Left lung (tissue), 10 donors: Measurements from ENCODE around the gene CACNA1C. TPM values are rescaled to one million over a fixed set of nuclear protein-coding genes. Genes with fewer than 3 reads are reported as not detected.

Experiments used
- ATAC-seq: fragments of 200-7000 bp; cut with Tn5 transposase; one replicate; pipeline ENCODE4 v1.9.1; 2020; ENCODE audit warnings: moderate library complexity
- DNase-seq, 4 donors: peaks; one replicate each; pipeline ENCODE4 v3.0.0-alpha.2; 2013 to 2020
- H3K27ac ChIP-seq, 2 donors: fragments of 200-600 bp; sonication (generic) in 1 of 2; one replicate each; pipeline versions ENCODE4 v1.5.0 to v1.8.0; 2020 to 2021
- H3K27me3 ChIP-seq, 2 donors: fragments of 200-600 bp; sonication (generic) in 1 of 2; one replicate each; pipeline versions ENCODE4 v1.5.0 to v1.8.0; 2020 to 2021
- H3K36me3 ChIP-seq, 2 donors: fragments of 200-600 bp; sonication (generic) in 1 of 2; one replicate each; pipeline versions ENCODE4 v1.5.0 to v1.8.0; 2020 to 2021
- H3K4me1 ChIP-seq, 2 donors: fragments of 200-600 bp; one replicate each; pipeline ENCODE4 v1.8.0; 2021
- H3K4me3 ChIP-seq, 2 donors: fragments of 200-600 bp; sonication (generic) in 1 of 2; one replicate each; pipeline versions ENCODE4 v1.5.0 to v1.8.0; 2020 to 2021; ENCODE audit warnings: mild to moderate bottlenecking in 1 of 2
- H3K9me3 ChIP-seq, 2 donors: fragments of 200-600 bp; sonication (generic) in 1 of 2; one replicate each; pipeline versions ENCODE4 v1.5.0 to v1.8.0; 2020 to 2021
- CTCF ChIP-seq, 2 donors: fragments of 200-600 bp; sonication (generic) in 1 of 2; IDR thresholded peaks; one replicate each; pipeline versions ENCODE4 v1.5.0 to v1.8.0; 2021; ENCODE audit warnings: antibody characterized with exemption in 2 of 2
- intact Hi-C, 2 donors: fragments of 100-400 bp; cut with DNase I; formaldehyde crosslinking; loops; one replicate each; pipeline versions ENCODE4 v1.11.2 to v1.14.2; 2022
- polyA plus RNA-seq, 6 donors: library from polyadenylated mRNA; unstranded; fragments of 120-200 nt; gene quantifications; one replicate each; pipeline ENCODE4 v1.2.1, GENCODE V29; 2013; ENCODE audit not compliant: insufficient read length in 6 of 6
- total RNA-seq, 2 donors: library from RNA; stranded (reverse); fragmentation: NEBNext Ultra II Directional; extraction: Animal tissue kit (Norgen Biotek cat#: 25700); gene quantifications; one replicate each; pipeline ENCODE4 v1.2.1, GENCODE V29; 2021
- donor health status: DM: no; HTN: yes; CAD: no.
- donor health status: DM: no; HTN: no; CAD: no.

Gene CACNA1C
- total and polyA plus RNA-seq, 8 donors = 11.9 to 21.9 (median 14.2) TPM

DNA sequence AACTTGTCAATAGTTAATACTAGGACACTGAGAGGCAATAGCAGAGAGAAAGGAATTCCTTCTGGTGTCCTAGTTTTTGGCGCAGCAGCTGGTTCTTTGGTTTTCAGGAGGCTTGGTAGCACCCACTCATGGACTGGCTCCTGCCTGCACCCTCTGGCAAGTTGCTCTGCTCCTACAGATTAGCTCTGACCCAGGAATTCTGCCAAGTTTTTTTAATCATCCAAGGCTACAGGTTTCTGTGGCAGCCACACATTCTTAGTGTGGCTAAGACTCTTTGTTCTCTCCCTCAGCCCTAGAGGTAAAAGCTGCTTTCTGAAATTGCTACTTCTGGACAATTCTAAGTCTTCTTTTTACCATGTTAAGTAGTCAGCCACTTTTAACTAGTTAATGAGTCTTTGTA, 670.0 kb downstream of the CACNA1C start:
- DNase-seq = no peak
- no peaks in the 10 kb centered on the region for H3K4me1 ChIP-seq
- intact Hi-C loops = no loop called here
- H3K36me3 ChIP-seq = no peaks in the 10 kb centered on the region
- no peak for TF ChIP-seq CTCF (IDR thresholded peaks at IDR 0.05)
- no peak overlapping the region for H3K4me3 ChIP-seq
- no peaks in the 10 kb centered on the region for H3K9me3 ChIP-seq
- no peak for ATAC-seq
- no peaks in the 10 kb centered on the region for H3K27me3 ChIP-seq
- no peak overlapping the region for H3K27ac ChIP-seq

GRCh38 chr12:2732290-2732689, 679.5 kb downstream of the CACNA1C start:
- Histone ChIP-seq H3K9me3 (no peaks in the 10 kb centered on the region), H3K27ac (no peak overlapping the region), H3K4me1 (no peaks in the 10 kb centered on the region), H3K36me3 (no peaks in the 10 kb centered on the region), H3K4me3 (no peak overlapping the region), H3K27me3 (peaks cover 0 to 16% of the 10 kb centered on the region in 2 donors)
- no peak for TF ChIP-seq CTCF (IDR thresholded peaks at IDR 0.05)
- no peak for ATAC-seq
- no peak for DNase-seq
- intact Hi-C loops = no loop called here

- TF ChIP-seq CTCF (IDR thresholded peaks at IDR 0.05) = no peak
These were observed 680.9 kb downstream of the CACNA1C start for GRCh38 chr12:2733493-2734355.

GRCh38 chr12:2735432-2735831, 682.6 kb downstream of the CACNA1C start:
- TF ChIP-seq CTCF (IDR thresholded peaks at IDR 0.05) = no peak
- intact Hi-C loops = no loop called here
- no peak for DNase-seq
- Histone ChIP-seq H3K4me1 (no peaks in the 10 kb centered on the region), H3K4me3 (no peak overlapping the region), H3K27me3 (peaks cover 0 to 21% of the 10 kb centered on the region in 2 donors), H3K9me3 (no peaks in the 10 kb centered on the region), H3K36me3 (no peaks in the 10 kb centered on the region), H3K27ac (no peak overlapping the region)
- no peak for ATAC-seq

More at GRCh38 chr12:2733493-2734355, 680.9 kb downstream of the CACNA1C start:
- DNase-seq (no peak), ATAC-seq (no peak)
- intact Hi-C loops = no loop called here
- Histone ChIP-seq H3K27ac (no peak overlapping the region), H3K4me3 (no peak overlapping the region), H3K4me1 (no peaks in the 10 kb centered on the region), H3K27me3 (peaks cover 0 to 21% of the 10 kb centered on the region in 2 donors), H3K36me3 (no peaks in the 10 kb centered on the region), H3K9me3 (no peaks in the 10 kb centered on the region)

DNA sequence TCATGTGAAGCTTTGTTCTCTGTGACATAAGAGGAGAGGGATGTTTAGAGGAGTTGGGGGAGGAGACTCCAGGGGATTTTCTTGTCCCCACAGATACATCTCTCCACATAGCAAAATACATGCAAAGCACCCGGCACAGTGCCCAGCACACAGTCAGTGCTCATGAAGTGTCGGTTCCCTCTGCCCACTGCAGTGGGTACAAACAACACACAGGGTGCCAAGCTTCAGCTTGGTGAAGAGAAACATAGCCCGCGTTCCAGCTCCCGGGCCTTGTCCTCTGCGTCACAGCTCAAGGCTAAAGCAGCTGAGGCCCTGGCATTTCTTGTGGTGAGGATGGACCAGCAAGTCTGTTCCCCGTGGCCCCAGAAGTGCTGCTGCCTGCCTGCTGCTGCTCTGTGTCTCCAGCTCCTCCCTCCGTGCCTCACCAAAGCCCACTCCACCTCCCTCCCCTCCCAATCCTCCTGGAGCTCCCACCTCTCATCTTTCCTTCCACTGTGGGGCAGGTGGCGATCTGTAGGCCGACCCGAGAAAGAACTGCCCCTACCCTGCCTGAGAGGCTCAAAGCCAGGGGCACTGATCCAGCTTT, 685.0 kb downstream of the CACNA1C start:
- intact Hi-C loops = no loop called here
- Histone ChIP-seq H3K27me3 (peaks cover 0 to 16% of the 10 kb centered on the region in 2 donors), H3K27ac (no peak overlapping the region), H3K36me3 (no peaks in the 10 kb centered on the region), H3K9me3 (no peaks in the 10 kb centered on the region), H3K4me3 (no peak overlapping the region), H3K4me1 (no peaks in the 10 kb centered on the region)
- no peak for ATAC-seq
- no peak for DNase-seq
- TF ChIP-seq CTCF (IDR thresholded peaks at IDR 0.05) = no peak
